Fibroblast of villous mesenchyme (primary cell): ENCODE data around the gene RGS6. TPM values are rescaled to one million over a fixed set of nuclear protein-coding genes. Genes with fewer than 3 reads are reported as not detected.

Experiments
- DNase-seq: peaks from one replicate; pipeline ENCODE4 v3.0.0-alpha.2; 2010; ENCODE audit warnings: low read depth
- H3K4me3 ChIP-seq: 2 replicates; pipeline ENCODE4 v1.5.1; 2011; ENCODE audit warnings: low read depth, mild to moderate bottlenecking, low read length
- CTCF ChIP-seq: IDR thresholded peaks from 2 replicates; pipeline ENCODE4 v1.5.1; 2012; ENCODE audit warnings: low read depth, mild to moderate bottlenecking, low read length; ENCODE audit not compliant: insufficient read depth
- total RNA-seq: library from RNA; depleted of rRNA; stranded (reverse); fragments of >200 nt; gene quantifications from 2 replicates; pipeline ENCODE4 v1.2.3, GENCODE V29; 2012

Gene RGS6
- total RNA-seq, 1 donor: not detected

- no peak for DNase-seq
- H3K4me3 ChIP-seq: no peak overlapping the region
- TF ChIP-seq CTCF: no peak
These were observed 651.4 kb downstream of the RGS6 start for GRCh38 chr14:72583316-72584272.

GRCh38 chr14:72588521-72588920, 656.3 kb downstream of the RGS6 start:
- no peak for DNase-seq
- no peak overlapping the region for H3K4me3 ChIP-seq

GRCh38 chr14:72589652-72590051, 657.4 kb downstream of the RGS6 start:
- no peak for DNase-seq
- no peak overlapping the region for H3K4me3 ChIP-seq
- TF ChIP-seq CTCF: no peak

More at GRCh38 chr14:72588521-72588920, 656.3 kb downstream of the RGS6 start:
- no peak for TF ChIP-seq CTCF

GRCh38 chr14:72590577-72590976, 658.3 kb downstream of the RGS6 start:
- no peak overlapping the region for H3K4me3 ChIP-seq
- no peak for TF ChIP-seq CTCF
- no peak for DNase-seq

GRCh38 chr14:72591391-72591790, 659.2 kb downstream of the RGS6 start:
- no peak for TF ChIP-seq CTCF
- no peak for DNase-seq
- no peak overlapping the region for H3K4me3 ChIP-seq

GRCh38 chr14:72594099-72594901, 662.1 kb downstream of the RGS6 start:
- no peak for TF ChIP-seq CTCF
- no peak overlapping the region for H3K4me3 ChIP-seq
- no peak for DNase-seq
